NT2/D1 (cell line): Measurements from ENCODE around the gene SLC35F3.

ENCODE experiments used
- DNase-seq: peaks from one replicate; pipeline ENCODE4 v3.0.0-alpha.2; 2011; ENCODE audit warnings: low read depth, low spot score
- H3K27me3 ChIP-seq: 2 replicates; pipeline ENCODE4 v1.6.0; 2011; ENCODE audit warnings: mild to moderate bottlenecking; ENCODE audit not compliant: insufficient read length, insufficient read depth
- H3K36me3 ChIP-seq: 2 replicates; pipeline ENCODE4 v1.6.1; 2011; ENCODE audit warnings: mild to moderate bottlenecking, low read length, mixed read lengths; ENCODE audit not compliant: insufficient read depth, insufficient read length
- H3K4me1 ChIP-seq: 2 replicates; pipeline ENCODE4 v1.5.1; 2011; ENCODE audit not compliant: insufficient read depth, insufficient read length
- H3K4me3 ChIP-seq: 2 replicates; pipeline ENCODE4 v1.5.1; 2011; ENCODE audit warnings: low read depth; ENCODE audit not compliant: insufficient read length
- H3K9ac ChIP-seq: 2 replicates; pipeline ENCODE4 v1.6.0; 2011; ENCODE audit warnings: low read depth; ENCODE audit not compliant: insufficient read length
- H3K9me3 ChIP-seq: 2 replicates; pipeline ENCODE4 v1.5.1; 2011; ENCODE audit warnings: mild to moderate bottlenecking, low read length; ENCODE audit not compliant: insufficient read depth
- SUZ12 ChIP-seq: IDR thresholded peaks from 2 replicates; pipeline ENCODE4 v1.6.1; 2011; ENCODE audit not compliant: insufficient read length, insufficient read depth; ENCODE audit errors: extremely low read depth
- YY1 ChIP-seq: IDR thresholded peaks from 2 replicates; pipeline ENCODE4 v1.6.1; 2011; ENCODE audit not compliant: insufficient read length, insufficient read depth
- ZNF274 ChIP-seq: IDR thresholded peaks from 2 replicates; pipeline ENCODE4 v1.6.1; 2011; ENCODE audit warnings: mild to moderate bottlenecking, low read depth, low read length

The SLC35F3 gene

GRCh38 chr1:234089396-234089795 is 184.9 kb downstream of the SLC35F3 start:
- DNase-seq: no peak
- TF ChIP-seq ZNF274 (no peak), SUZ12 (no peak), YY1 (no peak)

DNA sequence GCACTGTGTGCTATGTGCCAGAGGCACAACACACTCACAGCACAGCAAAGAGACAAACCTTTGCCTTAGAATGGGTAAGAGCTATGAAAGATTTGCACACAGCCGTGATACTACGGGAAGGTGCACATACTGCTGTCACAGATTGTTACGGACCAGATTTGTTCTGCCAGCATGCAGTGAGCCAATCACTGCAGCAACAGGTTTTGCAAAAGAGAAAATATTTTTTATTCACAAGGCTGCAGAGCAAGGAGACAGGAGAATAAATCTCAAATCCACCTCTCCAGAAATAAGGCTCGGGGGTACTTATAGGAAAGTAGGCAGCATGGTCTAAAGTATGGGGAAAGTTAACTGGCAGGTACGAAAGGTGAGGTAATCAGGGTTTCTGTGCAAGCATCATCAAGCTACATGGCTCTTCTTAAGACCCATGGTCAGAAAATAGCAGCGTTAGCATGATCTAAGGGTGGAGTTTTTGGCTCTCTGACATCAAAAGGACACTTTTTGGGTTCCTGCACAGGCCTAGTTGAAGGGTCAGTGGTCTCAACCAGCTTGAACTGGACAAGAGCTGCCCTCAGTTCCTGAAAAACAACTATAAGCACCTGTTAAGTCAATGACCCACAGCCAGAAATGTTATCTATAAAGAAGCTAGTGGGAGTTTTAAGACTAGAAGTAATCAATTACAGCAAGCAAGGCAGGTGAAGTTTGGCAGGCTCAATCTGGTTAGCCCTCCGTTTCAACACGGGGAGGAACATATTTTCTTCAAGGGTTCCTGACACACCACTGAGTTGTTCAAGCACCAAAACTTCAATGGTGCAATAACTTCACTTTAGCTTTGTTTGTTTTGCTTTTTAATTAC is 186.0 kb downstream of the SLC35F3 start:
- Histone ChIP-seq H3K9me3 (peaks cover 8% of the 10 kb centered on the region; the same call in 1 of the 2 replicates), H3K4me1 (no peaks in the 10 kb centered on the region), H3K36me3 (no peaks in the 10 kb centered on the region), H3K9ac (no peak overlapping the region), H3K4me3 (no peak overlapping the region), H3K27me3 (no peaks in the 10 kb centered on the region)
- DNase-seq: no peak
- TF ChIP-seq ZNF274 (no peak), YY1 (no peak), SUZ12 (no peak)

More at GRCh38 chr1:234089396-234089795, 184.9 kb downstream of the SLC35F3 start:
- H3K36me3 ChIP-seq: no peaks in the 10 kb centered on the region
- H3K4me1 ChIP-seq: no peaks in the 10 kb centered on the region
- peaks cover 8% of the 10 kb centered on the region; the same call in 1 of the 2 replicates for H3K9me3 ChIP-seq
- no peaks in the 10 kb centered on the region for H3K27me3 ChIP-seq
- H3K9ac ChIP-seq: no peak overlapping the region
- H3K4me3 ChIP-seq: no peak overlapping the region

- TF ChIP-seq ZNF274 (no peak), SUZ12 (no peak), YY1 (no peak)
- Histone ChIP-seq H3K4me3 (no peak overlapping the region), H3K27me3 (no peaks in the 10 kb centered on the region), H3K4me1 (no peaks in the 10 kb centered on the region), H3K36me3 (no peaks in the 10 kb centered on the region), H3K9ac (no peak overlapping the region), H3K9me3 (peaks cover 8% of the 10 kb centered on the region; the same call in 1 of the 2 replicates)
- no peak for DNase-seq
These were observed 186.6 kb downstream of the SLC35F3 start for GRCh38 chr1:234091065-234091401.

GRCh38 chr1:234091876-234092275 is 187.4 kb downstream of the SLC35F3 start:
- TF ChIP-seq SUZ12 (no peak), ZNF274 (no peak), YY1 (no peak)
- no peak for DNase-seq
- Histone ChIP-seq H3K4me1 (no peaks in the 10 kb centered on the region), H3K4me3 (no peak overlapping the region), H3K27me3 (no peaks in the 10 kb centered on the region), H3K9me3 (peaks cover 8% of the 10 kb centered on the region; the same call in 1 of the 2 replicates), H3K36me3 (no peaks in the 10 kb centered on the region), H3K9ac (no peak overlapping the region)

GRCh38 chr1:234093107-234093506 is 188.6 kb downstream of the SLC35F3 start:
- Histone ChIP-seq H3K9ac (no peak overlapping the region), H3K27me3 (no peaks in the 10 kb centered on the region), H3K4me1 (no peaks in the 10 kb centered on the region), H3K9me3 (peaks cover 8% of the 10 kb centered on the region; the same call in 1 of the 2 replicates), H3K4me3 (no peak overlapping the region), H3K36me3 (no peaks in the 10 kb centered on the region)
- no peak for TF ChIP-seq ZNF274
- TF ChIP-seq SUZ12: no peak
- no peak for TF ChIP-seq YY1
- DNase-seq: no peak

DNA sequence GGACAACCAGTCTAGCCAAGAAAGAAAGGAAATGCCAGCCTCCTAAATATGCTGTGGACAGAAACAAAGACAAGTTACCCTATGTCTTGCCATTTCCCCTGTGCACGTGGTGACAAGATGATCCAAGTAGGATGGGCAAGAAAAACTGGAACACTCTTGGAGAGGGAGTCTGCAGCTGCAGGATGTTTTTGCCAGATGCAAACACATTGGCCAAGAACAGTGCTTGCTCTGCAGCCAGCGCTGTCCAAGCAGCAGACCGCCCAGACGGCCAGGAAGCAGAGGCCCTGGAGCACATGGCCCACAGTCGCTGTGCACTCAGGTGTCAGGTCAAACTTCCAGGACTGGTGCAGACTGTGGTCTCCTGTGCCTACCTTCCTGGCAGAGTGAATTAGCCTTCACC is 189.3 kb downstream of the SLC35F3 start:
- no peaks in the 10 kb centered on the region for H3K27me3 ChIP-seq
- no peaks in the 10 kb centered on the region for H3K4me1 ChIP-seq
- no peak for DNase-seq
- no peak for TF ChIP-seq ZNF274
- no peak for TF ChIP-seq SUZ12
- no peak for TF ChIP-seq YY1
- no peaks in the 10 kb centered on the region for H3K36me3 ChIP-seq
- H3K9ac ChIP-seq: no peak overlapping the region
- H3K9me3 ChIP-seq: peaks cover 8% of the 10 kb centered on the region; the same call in 1 of the 2 replicates
- no peak overlapping the region for H3K4me3 ChIP-seq

- Histone ChIP-seq H3K4me3 (no peak overlapping the region), H3K9ac (no peak overlapping the region), H3K27me3 (no peaks in the 10 kb centered on the region), H3K36me3 (no peaks in the 10 kb centered on the region), H3K9me3 (peaks cover 8% of the 10 kb centered on the region; the same call in 1 of the 2 replicates), H3K4me1 (no peaks in the 10 kb centered on the region)
- no peak for DNase-seq
- TF ChIP-seq YY1 (no peak), SUZ12 (no peak), ZNF274 (no peak)
These were observed 189.7 kb downstream of the SLC35F3 start for GRCh38 chr1:234094172-234094571.
